ENCODE results near the gene LRIG2. TPM values are rescaled to one million over a fixed set of nuclear protein-coding genes. Genes with fewer than 3 reads are reported as not detected.
A peak's percentile ranks its signal among the peaks of the same experiment; 100 is the strongest.

LRIG2 gene
- total and polyA plus RNA-seq, 9 of the 15 experiments (the other 6 are each of a cell fraction or from before 2014, with no cell fraction given) = 1.8 to 28.1 (median 11.5) TPM

DNA sequence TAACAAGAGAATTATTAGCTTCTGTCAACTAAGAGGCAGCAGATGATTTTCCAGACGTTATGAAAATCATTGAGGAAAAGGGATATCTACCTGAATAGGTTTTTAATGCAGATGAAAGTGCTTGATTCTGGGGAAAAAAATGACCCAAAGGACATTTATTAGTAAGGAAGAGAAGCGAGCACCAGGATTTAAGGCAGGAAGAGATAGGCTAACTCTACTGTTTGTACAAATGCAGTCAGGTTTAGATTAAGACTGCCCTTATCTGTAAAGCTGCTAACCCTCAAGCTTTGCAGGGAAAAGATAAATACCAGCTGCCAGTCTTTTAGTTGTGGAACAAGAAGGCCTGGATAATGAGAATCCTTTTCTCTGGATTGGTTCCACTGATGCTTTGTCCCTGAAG, 33.0 kb upstream of the LRIG2 start (continued):
- no peak for TF ChIP-seq SP1 (CRISPR knock-in tag; IDR thresholded peaks at IDR 0.05)
- TF ChIP-seq RBM39 (optimal IDR thresholded peaks at IDR 0.05; ENCODE audit: low read depth, low read length) = no peak
- TF ChIP-seq GATAD2A (IDR thresholded peaks at IDR 0.05) = peak; percentile 69; the same call in 1 of the 2 replicates
- no peak for TF ChIP-seq ZNF431 (CRISPR knock-in tag; IDR thresholded peaks at IDR 0.05)
- TF ChIP-seq GABPA (tag; conservative IDR thresholded peaks at IDR 0.05; ENCODE audit: low read depth) = no peak
- TF ChIP-seq, protein P1, sequence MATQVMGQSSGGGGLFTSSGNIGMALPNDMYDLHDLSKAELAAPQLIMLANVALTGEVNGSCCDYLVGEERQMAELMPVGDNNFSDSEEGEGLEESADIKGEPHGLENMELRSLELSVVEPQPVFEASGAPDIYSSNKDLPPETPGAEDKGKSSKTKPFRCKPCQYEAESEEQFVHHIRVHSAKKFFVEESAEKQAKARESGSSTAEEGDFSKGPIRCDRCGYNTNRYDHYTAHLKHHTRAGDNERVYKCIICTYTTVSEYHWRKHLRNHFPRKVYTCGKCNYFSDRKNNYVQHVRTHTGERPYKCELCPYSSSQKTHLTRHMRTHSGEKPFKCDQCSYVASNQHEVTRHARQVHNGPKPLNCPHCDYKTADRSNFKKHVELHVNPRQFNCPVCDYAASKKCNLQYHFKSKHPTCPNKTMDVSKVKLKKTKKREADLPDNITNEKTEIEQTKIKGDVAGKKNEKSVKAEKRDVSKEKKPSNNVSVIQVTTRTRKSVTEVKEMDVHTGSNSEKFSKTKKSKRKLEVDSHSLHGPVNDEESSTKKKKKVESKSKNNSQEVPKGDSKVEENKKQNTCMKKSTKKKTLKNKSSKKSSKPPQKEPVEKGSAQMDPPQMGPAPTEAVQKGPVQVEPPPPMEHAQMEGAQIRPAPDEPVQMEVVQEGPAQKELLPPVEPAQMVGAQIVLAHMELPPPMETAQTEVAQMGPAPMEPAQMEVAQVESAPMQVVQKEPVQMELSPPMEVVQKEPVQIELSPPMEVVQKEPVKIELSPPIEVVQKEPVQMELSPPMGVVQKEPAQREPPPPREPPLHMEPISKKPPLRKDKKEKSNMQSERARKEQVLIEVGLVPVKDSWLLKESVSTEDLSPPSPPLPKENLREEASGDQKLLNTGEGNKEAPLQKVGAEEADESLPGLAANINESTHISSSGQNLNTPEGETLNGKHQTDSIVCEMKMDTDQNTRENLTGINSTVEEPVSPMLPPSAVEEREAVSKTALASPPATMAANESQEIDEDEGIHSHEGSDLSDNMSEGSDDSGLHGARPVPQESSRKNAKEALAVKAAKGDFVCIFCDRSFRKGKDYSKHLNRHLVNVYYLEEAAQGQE (IDR thresholded peaks at IDR 0.05; ENCODE audit: borderline replicate concordance) = peak; percentile 33; the same call in 1 of the 2 replicates
- TF ChIP-seq, protein P1 (CRISPR knock-in tag; IDR thresholded peaks at IDR 0.05; ENCODE audit: low read depth) = no peak
- peak; percentile 95 for TF ChIP-seq FOXM1 (IDR thresholded peaks at IDR 0.05; ENCODE audit: low read depth)
- TF ChIP-seq FOXM1 (CRISPR knock-in tag; IDR thresholded peaks at IDR 0.05; ENCODE audit: low read depth) = no peak
- TF ChIP-seq EWSR1 (IDR thresholded peaks at IDR 0.05; ENCODE audit: borderline replicate concordance, low read depth, partially characterized antibody) = no peak
- TF ChIP-seq, protein P2, sequence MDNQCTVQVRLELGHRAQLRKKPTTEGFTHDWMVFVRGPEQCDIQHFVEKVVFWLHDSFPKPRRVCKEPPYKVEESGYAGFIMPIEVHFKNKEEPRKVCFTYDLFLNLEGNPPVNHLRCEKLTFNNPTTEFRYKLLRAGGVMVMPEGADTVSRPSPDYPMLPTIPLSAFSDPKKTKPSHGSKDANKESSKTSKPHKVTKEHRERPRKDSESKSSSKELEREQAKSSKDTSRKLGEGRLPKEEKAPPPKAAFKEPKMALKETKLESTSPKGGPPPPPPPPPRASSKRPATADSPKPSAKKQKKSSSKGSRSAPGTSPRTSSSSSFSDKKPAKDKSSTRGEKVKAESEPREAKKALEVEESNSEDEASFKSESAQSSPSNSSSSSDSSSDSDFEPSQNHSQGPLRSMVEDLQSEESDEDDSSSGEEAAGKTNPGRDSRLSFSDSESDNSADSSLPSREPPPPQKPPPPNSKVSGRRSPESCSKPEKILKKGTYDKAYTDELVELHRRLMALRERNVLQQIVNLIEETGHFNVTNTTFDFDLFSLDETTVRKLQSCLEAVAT (IDR thresholded peaks at IDR 0.05) = peak; percentile 22 to 49; a peak in 1 of 4 replicates
- TF ChIP-seq SIN3A (IDR thresholded peaks at IDR 0.05; ENCODE audit: borderline replicate concordance in 2 of 2, control insufficient read depth in 1 of 2, low read depth in 2 of 2, low read length in 2 of 2) = no peak
- TF ChIP-seq ZEB2 (IDR thresholded peaks at IDR 0.05) = peak; percentile 65; the same call in 1 of the 2 replicates
- no peak; the same call in 1 of the 2 replicates for TF ChIP-seq ILK (tag; IDR thresholded peaks at IDR 0.05; ENCODE audit: borderline replicate concordance, low read depth)
- no peak for TF ChIP-seq ATF1 (CRISPR knock-in tag; IDR thresholded peaks at IDR 0.05)
- TF ChIP-seq ATF1 (tag; IDR thresholded peaks at IDR 0.05) = peak; percentile 41; the same call in 1 of the 2 replicates
- no peak for TF ChIP-seq ELF1 (tag; IDR thresholded peaks at IDR 0.05)
- peak; percentile 35 for TF ChIP-seq BRD9 (IDR thresholded peaks at IDR 0.05; ENCODE audit: low read depth, partially characterized antibody)
- TF ChIP-seq HSF4 (CRISPR knock-in tag; IDR thresholded peaks at IDR 0.05; ENCODE audit: borderline replicate concordance) = no peak
- TF ChIP-seq SRF (CRISPR knock-in tag; IDR thresholded peaks at IDR 0.05) = no peak
- TF ChIP-seq TRIM24 (IDR thresholded peaks at IDR 0.05) = peak; percentile 96 to 97
- no peak for TF ChIP-seq CHD2 (IDR thresholded peaks at IDR 0.05; ENCODE audit: low read depth, low read length)
- no peak for TF ChIP-seq MIER1 (IDR thresholded peaks at IDR 0.05; ENCODE audit: low read depth)
